Measurements from ENCODE around the gene DLGAP1. TPM values are rescaled to one million over a fixed set of nuclear protein-coding genes. Genes with fewer than 3 reads are reported as not detected.

Gene DLGAP1
- total RNA-seq, 1 experiment from 2014 or later: 23.0 TPM

DNA sequence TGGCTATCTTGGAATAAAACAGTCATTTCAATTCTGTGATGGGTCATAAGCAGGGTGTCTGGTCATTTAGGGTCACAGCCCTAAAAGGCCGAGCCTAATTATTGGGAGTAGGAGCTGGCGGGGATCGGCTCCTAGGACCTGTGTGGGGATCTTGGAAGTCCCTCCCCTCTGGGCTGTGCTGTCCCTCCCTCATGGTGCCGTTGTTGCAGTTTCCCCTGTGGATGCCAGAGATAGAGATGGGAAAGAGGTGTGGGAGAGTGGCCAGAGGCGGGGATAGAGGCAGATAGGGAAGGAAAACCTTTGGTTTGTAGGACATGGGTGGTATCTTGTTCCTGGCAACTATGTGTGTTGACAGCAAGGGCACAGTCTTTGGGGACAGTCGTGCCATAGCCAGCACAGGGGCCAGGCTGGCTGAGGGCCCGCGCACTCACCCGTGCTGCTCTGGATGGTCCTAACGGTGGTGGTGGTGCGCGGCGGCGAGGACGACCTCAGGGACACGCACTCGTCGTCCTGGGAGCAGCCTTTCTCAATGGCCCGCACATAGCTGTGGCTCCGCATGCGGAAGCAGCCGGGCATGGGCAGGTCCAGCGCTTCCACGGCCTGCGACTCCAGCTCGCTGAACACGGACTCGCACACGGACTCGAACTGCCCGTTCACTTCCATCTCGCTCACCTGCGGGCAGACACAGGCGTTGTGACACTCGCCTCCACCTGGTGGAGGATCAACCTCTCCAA, 726.2 kb downstream of the DLGAP1 start:
- no peak for TF ChIP-seq ZSCAN18 (CRISPR knock-in tag; IDR thresholded peaks at IDR 0.05)
- no peak for TF ChIP-seq ZNF121 (CRISPR knock-in tag; IDR thresholded peaks at IDR 0.05)
- TF ChIP-seq OVOL2 (CRISPR knock-in tag; IDR thresholded peaks at IDR 0.05; ENCODE audit: borderline replicate concordance): no peak
- TF ChIP-seq ZNF263 (CRISPR knock-in tag; IDR thresholded peaks at IDR 0.05; ENCODE audit: low read depth): no peak
- TF ChIP-seq, protein P1, sequence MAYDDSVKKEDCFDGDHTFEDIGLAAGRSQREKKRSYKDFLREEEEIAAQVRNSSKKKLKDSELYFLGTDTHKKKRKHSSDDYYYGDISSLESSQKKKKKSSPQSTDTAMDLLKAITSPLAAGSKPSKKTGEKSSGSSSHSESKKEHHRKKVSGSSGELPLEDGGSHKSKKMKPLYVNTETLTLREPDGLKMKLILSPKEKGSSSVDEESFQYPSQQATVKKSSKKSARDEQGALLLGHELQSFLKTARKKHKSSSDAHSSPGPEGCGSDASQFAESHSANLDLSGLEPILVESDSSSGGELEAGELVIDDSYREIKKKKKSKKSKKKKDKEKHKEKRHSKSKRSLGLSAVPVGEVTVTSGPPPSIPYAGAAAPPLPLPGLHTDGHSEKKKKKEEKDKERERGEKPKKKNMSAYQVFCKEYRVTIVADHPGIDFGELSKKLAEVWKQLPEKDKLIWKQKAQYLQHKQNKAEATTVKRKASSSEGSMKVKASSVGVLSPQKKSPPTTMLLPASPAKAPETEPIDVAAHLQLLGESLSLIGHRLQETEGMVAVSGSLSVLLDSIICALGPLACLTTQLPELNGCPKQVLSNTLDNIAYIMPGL (CRISPR knock-in tag; IDR thresholded peaks at IDR 0.05): no peak
- TF ChIP-seq ZNF423 (CRISPR knock-in tag; IDR thresholded peaks at IDR 0.05): no peak
- no peaks in the 10 kb centered on the region for H3K4me1 Mint-ChIP-seq
- no peak overlapping the region for H3K4me3 Mint-ChIP-seq
- H3K27me3 Mint-ChIP-seq (ENCODE audit: low read depth): no peaks in the 10 kb centered on the region
- ChIA-PET POLR2A (no interaction called here), CTCF (interaction anchor here (1.6 kb wide), 1 partner anchor 44 kb away, joined by 5 read pairs; no protein-coding TSS in a partner anchor)
- peaks cover 7% of the 10 kb centered on the region for H3K9me3 Mint-ChIP-seq
- H3K36me3 Mint-ChIP-seq: peaks cover 6% of the 10 kb centered on the region
- no peak for DNase-seq (ENCODE audit: low spot score)
- no peak overlapping the region for H3K27ac Mint-ChIP-seq
- no peak for ATAC-seq

GRCh38 chr18:3727274-3727673, 727.8 kb downstream of the DLGAP1 start:
- no peak overlapping the region for H3K27ac Mint-ChIP-seq
- DNase-seq (ENCODE audit: low spot score): no peak
- CTCF ChIA-PET: interaction anchor here (1.1 to 1.4 kb wide), 3 partner anchors 44 to 268 kb away, joined by 3 to 5 read pairs (median 3); no protein-coding TSS in a partner anchor
- no peak for ATAC-seq
- POLR2A ChIA-PET: no interaction called here
- no peak for TF ChIP-seq PRRX2 (CRISPR knock-in tag; IDR thresholded peaks at IDR 0.05)
- TF ChIP-seq ZMAT4 (CRISPR knock-in tag; IDR thresholded peaks at IDR 0.05): no peak
- no peak for TF ChIP-seq NR1H2 (CRISPR knock-in tag; IDR thresholded peaks at IDR 0.05)
- TF ChIP-seq TEAD1 (CRISPR knock-in tag; IDR thresholded peaks at IDR 0.05): no peak
- no peak for TF ChIP-seq NFYB (CRISPR knock-in tag; conservative IDR thresholded peaks at IDR 0.05; ENCODE audit: low read depth)
- no peaks in the 10 kb centered on the region for H3K27me3 Mint-ChIP-seq (ENCODE audit: low read depth)
- no peak overlapping the region for H3K4me3 Mint-ChIP-seq
- H3K4me1 Mint-ChIP-seq: peaks cover 15% of the 10 kb centered on the region
- peaks cover 6% of the 10 kb centered on the region for H3K36me3 Mint-ChIP-seq
- peaks cover 7% of the 10 kb centered on the region for H3K9me3 Mint-ChIP-seq

DNA sequence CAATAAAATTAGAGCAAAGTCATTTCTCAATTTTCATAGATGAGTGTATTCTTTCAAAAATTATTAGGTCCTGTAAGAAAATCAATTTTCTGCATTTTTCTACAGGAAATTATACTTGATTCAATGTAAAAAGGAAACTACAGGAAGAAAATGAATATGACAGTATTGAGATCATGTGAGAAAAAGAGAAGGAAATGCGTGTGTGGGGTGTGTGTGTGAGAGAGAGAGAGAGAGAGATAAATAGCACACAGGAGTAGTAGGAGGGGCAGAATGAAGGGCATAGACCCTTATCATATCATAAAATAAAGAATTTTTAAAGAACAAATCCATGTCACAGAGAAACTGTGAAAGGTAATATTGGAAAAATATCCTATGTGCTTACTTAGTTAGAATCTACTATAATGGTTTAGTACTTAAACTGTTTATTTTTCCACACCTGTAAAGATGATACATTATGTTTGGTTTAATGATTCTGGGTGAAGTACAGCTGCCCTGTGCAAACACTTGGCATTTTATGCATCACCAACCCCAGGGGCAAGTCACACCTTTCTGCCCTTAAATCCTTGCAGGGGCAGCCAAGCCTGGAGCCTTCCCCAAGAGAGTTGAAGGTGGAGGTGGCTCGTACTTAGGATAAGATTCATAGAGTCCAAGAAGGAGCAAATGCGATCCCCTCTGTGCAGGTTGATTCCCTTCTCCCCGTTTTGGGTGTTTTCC, 728.7 kb downstream of the DLGAP1 start:
- no peak for ATAC-seq
- TF ChIP-seq NR1H2 (CRISPR knock-in tag; IDR thresholded peaks at IDR 0.05) (no peak), ZBTB21 (CRISPR knock-in tag; IDR thresholded peaks at IDR 0.05; ENCODE audit: borderline replicate concordance) (no peak), TCF7 (CRISPR knock-in tag; IDR thresholded peaks at IDR 0.05; ENCODE audit: low read depth) (no peak), ZNF671 (CRISPR knock-in tag; IDR thresholded peaks at IDR 0.05) (no peak), ZNF138 (CRISPR knock-in tag; conservative IDR thresholded peaks at IDR 0.05) (no peak), ZNF219 (CRISPR knock-in tag; IDR thresholded peaks at IDR 0.05; ENCODE audit: borderline replicate concordance) (no peak), RELA (CRISPR knock-in tag; IDR thresholded peaks at IDR 0.05; ENCODE audit: borderline replicate concordance) (no peak), PREB (CRISPR knock-in tag; IDR thresholded peaks at IDR 0.05; ENCODE audit: borderline replicate concordance) (no peak), NR2C2 (CRISPR knock-in tag; IDR thresholded peaks at IDR 0.05) (no peak), PRRX2 (CRISPR knock-in tag; IDR thresholded peaks at IDR 0.05) (no peak)
- TF ChIP-seq, protein P2, sequence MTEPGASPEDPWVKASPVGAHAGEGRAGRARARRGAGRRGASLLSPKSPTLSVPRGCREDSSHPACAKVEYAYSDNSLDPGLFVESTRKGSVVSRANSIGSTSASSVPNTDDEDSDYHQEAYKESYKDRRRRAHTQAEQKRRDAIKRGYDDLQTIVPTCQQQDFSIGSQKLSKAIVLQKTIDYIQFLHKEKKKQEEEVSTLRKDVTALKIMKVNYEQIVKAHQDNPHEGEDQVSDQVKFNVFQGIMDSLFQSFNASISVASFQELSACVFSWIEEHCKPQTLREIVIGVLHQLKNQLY (CRISPR knock-in tag; IDR thresholded peaks at IDR 0.05): no peak
- TF ChIP-seq, protein P3, sequence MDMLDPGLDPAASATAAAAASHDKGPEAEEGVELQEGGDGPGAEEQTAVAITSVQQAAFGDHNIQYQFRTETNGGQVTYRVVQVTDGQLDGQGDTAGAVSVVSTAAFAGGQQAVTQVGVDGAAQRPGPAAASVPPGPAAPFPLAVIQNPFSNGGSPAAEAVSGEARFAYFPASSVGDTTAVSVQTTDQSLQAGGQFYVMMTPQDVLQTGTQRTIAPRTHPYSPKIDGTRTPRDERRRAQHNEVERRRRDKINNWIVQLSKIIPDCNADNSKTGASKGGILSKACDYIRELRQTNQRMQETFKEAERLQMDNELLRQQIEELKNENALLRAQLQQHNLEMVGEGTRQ (CRISPR knock-in tag; IDR thresholded peaks at IDR 0.05): no peak
- TF ChIP-seq, protein P4, sequence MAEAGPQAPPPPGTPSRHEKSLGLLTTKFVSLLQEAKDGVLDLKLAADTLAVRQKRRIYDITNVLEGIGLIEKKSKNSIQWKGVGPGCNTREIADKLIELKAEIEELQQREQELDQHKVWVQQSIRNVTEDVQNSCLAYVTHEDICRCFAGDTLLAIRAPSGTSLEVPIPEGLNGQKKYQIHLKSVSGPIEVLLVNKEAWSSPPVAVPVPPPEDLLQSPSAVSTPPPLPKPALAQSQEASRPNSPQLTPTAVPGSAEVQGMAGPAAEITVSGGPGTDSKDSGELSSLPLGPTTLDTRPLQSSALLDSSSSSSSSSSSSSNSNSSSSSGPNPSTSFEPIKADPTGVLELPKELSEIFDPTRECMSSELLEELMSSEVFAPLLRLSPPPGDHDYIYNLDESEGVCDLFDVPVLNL (CRISPR knock-in tag; IDR thresholded peaks at IDR 0.05; ENCODE audit: borderline replicate concordance, low read depth): no peak

More for the DNA sequence above, 728.7 kb downstream of the DLGAP1 start:
- CTCF ChIA-PET: interaction anchor here (1.1 to 1.4 kb wide), 3 partner anchors 45 to 269 kb away, joined by 3 to 5 read pairs (median 3); no protein-coding TSS in a partner anchor
- POLR2A ChIA-PET: no interaction called here
- no peak overlapping the region for H3K4me3 Mint-ChIP-seq
- no peak for DNase-seq (ENCODE audit: low spot score)
- peaks cover 7% of the 10 kb centered on the region for H3K9me3 Mint-ChIP-seq
- H3K36me3 Mint-ChIP-seq: peaks cover 6% of the 10 kb centered on the region
- no peak overlapping the region for H3K27ac Mint-ChIP-seq
- peaks cover 23% of the 10 kb centered on the region for H3K4me1 Mint-ChIP-seq
- no peaks in the 10 kb centered on the region for H3K27me3 Mint-ChIP-seq (ENCODE audit: low read depth)

All from WTC11 (cell line).